ENCODE measurements around the gene ZDHHC22.

DNA sequence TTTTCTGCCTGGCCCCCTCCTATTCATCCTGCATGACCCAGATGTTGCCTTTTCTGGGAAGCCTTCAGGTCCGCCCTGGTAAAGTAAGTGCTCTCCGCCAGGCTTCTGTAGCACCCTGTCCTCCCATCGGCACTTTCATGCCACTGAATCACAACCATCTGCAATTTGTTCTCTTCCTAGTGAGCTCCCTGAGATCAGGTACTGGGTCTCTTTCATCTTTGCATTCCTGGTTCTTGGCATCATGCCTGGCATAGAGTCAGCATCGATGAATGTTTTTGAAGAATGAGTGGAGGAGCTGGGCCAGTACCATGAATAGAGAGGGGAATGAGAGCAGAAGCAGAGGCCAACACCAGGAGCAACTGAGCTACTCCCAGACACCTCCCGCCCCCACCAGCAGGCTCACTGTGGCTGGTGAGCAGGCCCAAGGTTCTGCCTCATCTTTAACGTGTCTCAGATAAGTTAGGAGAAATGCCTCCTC lies 13.1 kb downstream of the ZDHHC22 start:
- TF ChIP-seq, protein P1, sequence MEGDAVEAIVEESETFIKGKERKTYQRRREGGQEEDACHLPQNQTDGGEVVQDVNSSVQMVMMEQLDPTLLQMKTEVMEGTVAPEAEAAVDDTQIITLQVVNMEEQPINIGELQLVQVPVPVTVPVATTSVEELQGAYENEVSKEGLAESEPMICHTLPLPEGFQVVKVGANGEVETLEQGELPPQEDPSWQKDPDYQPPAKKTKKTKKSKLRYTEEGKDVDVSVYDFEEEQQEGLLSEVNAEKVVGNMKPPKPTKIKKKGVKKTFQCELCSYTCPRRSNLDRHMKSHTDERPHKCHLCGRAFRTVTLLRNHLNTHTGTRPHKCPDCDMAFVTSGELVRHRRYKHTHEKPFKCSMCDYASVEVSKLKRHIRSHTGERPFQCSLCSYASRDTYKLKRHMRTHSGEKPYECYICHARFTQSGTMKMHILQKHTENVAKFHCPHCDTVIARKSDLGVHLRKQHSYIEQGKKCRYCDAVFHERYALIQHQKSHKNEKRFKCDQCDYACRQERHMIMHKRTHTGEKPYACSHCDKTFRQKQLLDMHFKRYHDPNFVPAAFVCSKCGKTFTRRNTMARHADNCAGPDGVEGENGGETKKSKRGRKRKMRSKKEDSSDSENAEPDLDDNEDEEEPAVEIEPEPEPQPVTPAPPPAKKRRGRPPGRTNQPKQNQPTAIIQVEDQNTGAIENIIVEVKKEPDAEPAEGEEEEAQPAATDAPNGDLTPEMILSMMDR (conservative IDR thresholded peaks at IDR 0.05; ENCODE audit: low read depth in 2 of 2): no peak
- TF ChIP-seq EZH2 (IDR thresholded peaks at IDR 0.05; ENCODE audit: low read depth, unreplicated experiment) (no peak), JUNB (IDR thresholded peaks at IDR 0.05; ENCODE audit: unreplicated experiment) (no peak), STAT1 (IDR thresholded peaks at IDR 0.05; ENCODE audit: unreplicated experiment) (no peak), POLR2AphosphoS5 (IDR thresholded peaks at IDR 0.05; ENCODE audit: low read depth) (no peak), CREB1 (CRISPR knock-in tag; IDR thresholded peaks at IDR 0.05; ENCODE audit: low read depth) (no peak), EZH2phosphoT487 (IDR thresholded peaks at IDR 0.05; ENCODE audit: unreplicated experiment) (no peak), ZNF331 (CRISPR knock-in tag; IDR thresholded peaks at IDR 0.05; ENCODE audit: low read depth) (no peak)
- TF ChIP-seq, protein P2, sequence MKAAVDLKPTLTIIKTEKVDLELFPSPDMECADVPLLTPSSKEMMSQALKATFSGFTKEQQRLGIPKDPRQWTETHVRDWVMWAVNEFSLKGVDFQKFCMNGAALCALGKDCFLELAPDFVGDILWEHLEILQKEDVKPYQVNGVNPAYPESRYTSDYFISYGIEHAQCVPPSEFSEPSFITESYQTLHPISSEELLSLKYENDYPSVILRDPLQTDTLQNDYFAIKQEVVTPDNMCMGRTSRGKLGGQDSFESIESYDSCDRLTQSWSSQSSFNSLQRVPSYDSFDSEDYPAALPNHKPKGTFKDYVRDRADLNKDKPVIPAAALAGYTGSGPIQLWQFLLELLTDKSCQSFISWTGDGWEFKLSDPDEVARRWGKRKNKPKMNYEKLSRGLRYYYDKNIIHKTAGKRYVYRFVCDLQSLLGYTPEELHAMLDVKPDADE (IDR thresholded peaks at IDR 0.05): no peak
- TF ChIP-seq, protein P3, sequence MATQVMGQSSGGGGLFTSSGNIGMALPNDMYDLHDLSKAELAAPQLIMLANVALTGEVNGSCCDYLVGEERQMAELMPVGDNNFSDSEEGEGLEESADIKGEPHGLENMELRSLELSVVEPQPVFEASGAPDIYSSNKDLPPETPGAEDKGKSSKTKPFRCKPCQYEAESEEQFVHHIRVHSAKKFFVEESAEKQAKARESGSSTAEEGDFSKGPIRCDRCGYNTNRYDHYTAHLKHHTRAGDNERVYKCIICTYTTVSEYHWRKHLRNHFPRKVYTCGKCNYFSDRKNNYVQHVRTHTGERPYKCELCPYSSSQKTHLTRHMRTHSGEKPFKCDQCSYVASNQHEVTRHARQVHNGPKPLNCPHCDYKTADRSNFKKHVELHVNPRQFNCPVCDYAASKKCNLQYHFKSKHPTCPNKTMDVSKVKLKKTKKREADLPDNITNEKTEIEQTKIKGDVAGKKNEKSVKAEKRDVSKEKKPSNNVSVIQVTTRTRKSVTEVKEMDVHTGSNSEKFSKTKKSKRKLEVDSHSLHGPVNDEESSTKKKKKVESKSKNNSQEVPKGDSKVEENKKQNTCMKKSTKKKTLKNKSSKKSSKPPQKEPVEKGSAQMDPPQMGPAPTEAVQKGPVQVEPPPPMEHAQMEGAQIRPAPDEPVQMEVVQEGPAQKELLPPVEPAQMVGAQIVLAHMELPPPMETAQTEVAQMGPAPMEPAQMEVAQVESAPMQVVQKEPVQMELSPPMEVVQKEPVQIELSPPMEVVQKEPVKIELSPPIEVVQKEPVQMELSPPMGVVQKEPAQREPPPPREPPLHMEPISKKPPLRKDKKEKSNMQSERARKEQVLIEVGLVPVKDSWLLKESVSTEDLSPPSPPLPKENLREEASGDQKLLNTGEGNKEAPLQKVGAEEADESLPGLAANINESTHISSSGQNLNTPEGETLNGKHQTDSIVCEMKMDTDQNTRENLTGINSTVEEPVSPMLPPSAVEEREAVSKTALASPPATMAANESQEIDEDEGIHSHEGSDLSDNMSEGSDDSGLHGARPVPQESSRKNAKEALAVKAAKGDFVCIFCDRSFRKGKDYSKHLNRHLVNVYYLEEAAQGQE (IDR thresholded peaks at IDR 0.05; ENCODE audit: unreplicated experiment): no peak
